H1 (cell line): Measurements from ENCODE around the gene FAAP100.

Experiments used
- CBX5 ChIP-seq: fragments of 300-800, 300-1000 bp; sonication (generic); IDR thresholded peaks from 2 replicates; pipeline ENCODE4 v1.7.1; 2016; ENCODE audit warnings: antibody characterized with exemption, low read length, low read depth
- NANOG ChIP-seq: IDR thresholded peaks from 2 replicates; pipeline ENCODE4 v1.6.1; 2011; ENCODE audit warnings: low read length, low read depth, mild to moderate bottlenecking, inconsistent platforms; ENCODE audit not compliant: insufficient read depth, poor library complexity, severe bottlenecking
- SIX5 ChIP-seq: IDR thresholded peaks from 2 replicates; pipeline ENCODE4 v1.6.1; 2011; ENCODE audit warnings: mild to moderate bottlenecking, low read depth, low read length
- TF ChIP-seq, protein P1 (sequence below): IDR thresholded peaks from 2 replicates; pipeline ENCODE4 v1.6.1; 2011; ENCODE audit warnings: low read length, improper control_type of control experiment
- TF ChIP-seq, protein P2 (sequence below), 3 experiments: IDR thresholded peaks; 1 replicate in 2 of 3; 2 replicates in 1 of 3; pipeline versions ENCODE4 v1.5.1 to v1.6.1; 2011; ENCODE audit warnings: low read length in 3 of 3, mild to moderate bottlenecking in 3 of 3, inconsistent platforms in 2 of 3, low read depth in 1 of 3, moderate library complexity in 1 of 3; ENCODE audit not compliant: insufficient read depth in 1 of 3; ENCODE audit errors: control extremely low read depth in 1 of 3

DNA sequence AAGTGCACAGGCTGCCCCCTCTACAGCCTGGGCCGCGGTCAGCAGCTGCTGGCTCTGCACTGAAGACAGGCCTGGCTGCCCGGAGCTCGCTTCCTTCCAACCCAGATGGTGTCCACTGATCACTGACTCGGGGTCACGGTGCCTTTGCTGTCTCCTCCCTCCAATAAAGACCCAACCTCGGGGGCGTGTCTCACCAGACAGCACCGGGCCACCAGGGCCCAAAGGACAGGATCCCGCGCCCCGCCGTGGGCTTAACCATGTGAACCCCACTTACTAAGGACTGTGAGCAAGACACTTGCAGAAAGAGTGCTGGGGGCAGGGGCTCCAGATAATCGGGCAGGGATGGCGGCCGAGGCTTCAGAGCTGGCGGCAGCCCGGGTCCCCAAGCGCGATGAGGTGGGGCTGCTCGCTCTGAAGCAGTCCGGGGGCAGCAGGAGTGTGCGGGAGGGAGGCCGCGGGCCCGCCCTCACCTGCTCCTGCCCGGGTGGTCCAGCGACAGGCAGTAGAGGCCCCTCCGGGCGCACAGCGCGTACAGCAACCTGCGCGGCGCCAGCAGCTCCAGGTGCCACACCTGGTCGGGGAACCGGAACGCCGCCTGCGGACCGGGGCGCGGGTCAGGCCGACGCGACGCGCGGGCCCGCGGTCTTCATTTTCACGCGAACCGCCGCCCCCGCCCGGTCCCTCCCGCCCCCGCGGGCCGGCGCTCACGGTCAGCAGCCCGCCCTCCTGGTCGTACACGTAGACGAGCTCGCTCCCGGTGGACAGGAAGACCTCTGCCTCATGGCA lies 502 bp downstream of the FAAP100 start:
- TF ChIP-seq, protein P1, sequence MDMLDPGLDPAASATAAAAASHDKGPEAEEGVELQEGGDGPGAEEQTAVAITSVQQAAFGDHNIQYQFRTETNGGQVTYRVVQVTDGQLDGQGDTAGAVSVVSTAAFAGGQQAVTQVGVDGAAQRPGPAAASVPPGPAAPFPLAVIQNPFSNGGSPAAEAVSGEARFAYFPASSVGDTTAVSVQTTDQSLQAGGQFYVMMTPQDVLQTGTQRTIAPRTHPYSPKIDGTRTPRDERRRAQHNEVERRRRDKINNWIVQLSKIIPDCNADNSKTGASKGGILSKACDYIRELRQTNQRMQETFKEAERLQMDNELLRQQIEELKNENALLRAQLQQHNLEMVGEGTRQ, result no peak
- TF ChIP-seq, protein P2, sequence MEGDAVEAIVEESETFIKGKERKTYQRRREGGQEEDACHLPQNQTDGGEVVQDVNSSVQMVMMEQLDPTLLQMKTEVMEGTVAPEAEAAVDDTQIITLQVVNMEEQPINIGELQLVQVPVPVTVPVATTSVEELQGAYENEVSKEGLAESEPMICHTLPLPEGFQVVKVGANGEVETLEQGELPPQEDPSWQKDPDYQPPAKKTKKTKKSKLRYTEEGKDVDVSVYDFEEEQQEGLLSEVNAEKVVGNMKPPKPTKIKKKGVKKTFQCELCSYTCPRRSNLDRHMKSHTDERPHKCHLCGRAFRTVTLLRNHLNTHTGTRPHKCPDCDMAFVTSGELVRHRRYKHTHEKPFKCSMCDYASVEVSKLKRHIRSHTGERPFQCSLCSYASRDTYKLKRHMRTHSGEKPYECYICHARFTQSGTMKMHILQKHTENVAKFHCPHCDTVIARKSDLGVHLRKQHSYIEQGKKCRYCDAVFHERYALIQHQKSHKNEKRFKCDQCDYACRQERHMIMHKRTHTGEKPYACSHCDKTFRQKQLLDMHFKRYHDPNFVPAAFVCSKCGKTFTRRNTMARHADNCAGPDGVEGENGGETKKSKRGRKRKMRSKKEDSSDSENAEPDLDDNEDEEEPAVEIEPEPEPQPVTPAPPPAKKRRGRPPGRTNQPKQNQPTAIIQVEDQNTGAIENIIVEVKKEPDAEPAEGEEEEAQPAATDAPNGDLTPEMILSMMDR (IDR thresholded peaks at IDR 0.05; ENCODE audit: control extremely low read depth in 1 of 3, insufficient read depth in 1 of 3, low read depth in 1 of 3, low read length in 3 of 3), result no peak
- no peak for TF ChIP-seq CBX5
- TF ChIP-seq SIX5, result no peak
- TF ChIP-seq NANOG, result no peak
